HEK293T (cell line): ENCODE data around the gene TBCC.
"Not testable (repeated sequence)": the region's sequence is repeated elsewhere in the genome, so short reads cannot be mapped to it uniquely, and the experiment has no call there.

Experiments used
- CTCF ChIA-PET: fragments of 350-600 bp; formaldehyde crosslinking; extraction: SDS; loops from one replicate; lab custom pipeline; 2021; ENCODE audit warnings: antibody characterized with exemption, inconsistent platforms; lab: Yijun Ruan, JAX
- POLR2A ChIA-PET: fragments of 350-600 bp; formaldehyde crosslinking; extraction: SDS; loops from one replicate; lab custom pipeline; 2020; ENCODE audit warnings: antibody characterized with exemption, inconsistent platforms; lab: Yijun Ruan, JAX
- DNase-seq: peaks from one replicate; pipeline ENCODE4 v3.0.0; 2012; ENCODE audit warnings: mixed read lengths; ENCODE audit errors: extremely low spot score
- ARNT ChIP-seq: fragments of 450-650 bp; IDR thresholded peaks from 2 replicates; pipeline ENCODE4 v1.6.1; 2017; ENCODE audit warnings: mild to moderate bottlenecking
- BHLHE40 ChIP-seq: fragments of 450-650 bp; IDR thresholded peaks from 2 replicates; pipeline ENCODE4 v1.6.1; 2016; ENCODE audit warnings: mild to moderate bottlenecking, moderate library complexity, borderline replicate concordance
- CTBP1 ChIP-seq: fragments of 450-650 bp; IDR thresholded peaks from 2 replicates; pipeline ENCODE4 v1.6.1; 2016; ENCODE audit warnings: borderline replicate concordance
- ELF4 ChIP-seq: fragments of 450-650 bp; IDR thresholded peaks from 2 replicates; pipeline ENCODE4 v1.6.1; 2017; ENCODE audit warnings: antibody characterized with exemption
- FOXA1 ChIP-seq: fragments of 450-650 bp; IDR thresholded peaks from 2 replicates; pipeline ENCODE4 v1.6.1; 2016; ENCODE audit warnings: mild to moderate bottlenecking
- FOXK2 ChIP-seq: fragments of 450-650 bp; IDR thresholded peaks from 2 replicates; pipeline ENCODE4 v1.6.1; 2016; ENCODE audit warnings: mild to moderate bottlenecking
- FOXM1 ChIP-seq: fragments of 450-650 bp; IDR thresholded peaks from 2 replicates; pipeline ENCODE4 v1.6.1; 2017; ENCODE audit warnings: mild to moderate bottlenecking, borderline replicate concordance
- HDGF ChIP-seq: fragments of 450-650 bp; IDR thresholded peaks from 2 replicates; pipeline ENCODE4 v1.6.1; 2017; ENCODE audit warnings: antibody characterized with exemption, borderline replicate concordance
- L3MBTL2 ChIP-seq: fragments of 450-650 bp; conservative IDR thresholded peaks from 2 replicates; pipeline ENCODE4 v1.6.1; 2016; ENCODE audit warnings: mild to moderate bottlenecking
- LEF1 ChIP-seq: fragments of 450-650 bp; IDR thresholded peaks from 2 replicates; pipeline ENCODE4 v1.6.1; 2017; ENCODE audit warnings: mild to moderate bottlenecking, borderline replicate concordance
- NFRKB ChIP-seq: fragments of 450-650 bp; IDR thresholded peaks from 2 replicates; pipeline ENCODE4 v1.6.1; 2016; ENCODE audit warnings: mild to moderate bottlenecking, moderate library complexity
- PKNOX1 ChIP-seq: fragments of 450-650 bp; IDR thresholded peaks from 2 replicates; pipeline ENCODE4 v1.6.1; 2016
- SP1 ChIP-seq: fragments of 450-650 bp; IDR thresholded peaks from 2 replicates; pipeline ENCODE4 v1.6.1; 2017
- SUZ12 ChIP-seq: fragments of 450-650 bp; IDR thresholded peaks from 2 replicates; pipeline ENCODE4 v1.6.1; 2016; ENCODE audit warnings: mild to moderate bottlenecking
- TARDBP ChIP-seq: fragments of 450-650 bp; IDR thresholded peaks from 2 replicates; pipeline ENCODE4 v1.6.1; 2016
- ZNF384 ChIP-seq: fragments of 450-650 bp; IDR thresholded peaks from 2 replicates; pipeline ENCODE4 v1.6.1; 2016

Gene TBCC

DNA sequence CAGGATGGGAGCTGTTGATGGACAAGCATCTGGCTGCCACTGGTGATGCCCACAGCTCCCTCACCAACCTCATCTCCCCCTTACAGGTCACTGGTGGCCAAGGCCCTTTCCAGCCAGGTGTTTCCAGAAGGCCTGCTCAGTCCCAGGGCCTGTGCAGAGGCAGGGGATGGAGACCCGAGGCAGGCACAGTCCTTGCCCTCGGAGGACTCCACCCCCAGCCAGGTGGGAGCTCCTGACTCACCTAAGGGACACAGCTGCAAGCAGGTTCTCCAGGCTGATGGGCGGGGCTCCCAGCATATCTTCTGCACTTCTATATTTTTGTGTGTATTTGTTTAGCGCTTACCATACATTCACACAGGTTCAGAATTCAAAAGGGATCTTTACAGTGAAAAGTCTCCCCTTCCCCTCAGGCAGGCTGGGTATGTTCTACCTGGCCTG, 40.9 kb downstream of the TBCC start:
- CTCF ChIA-PET: no interaction called here
- TF ChIP-seq BHLHE40 (no peak), LEF1 (no peak), ARNT (no peak), FOXM1 (no peak), HDGF (no peak), ELF4 (no peak), TARDBP (no peak), PKNOX1 (no peak)
- POLR2A ChIA-PET: interaction anchor here (1.2 kb wide), 1 partner anchor 174 kb away, joined by 4 read pairs; the partner anchor contains the start of gene RPL7L1
- no peak for DNase-seq

GRCh38 chr6:42704251-42704936, 41.5 kb downstream of the TBCC start:
- CTCF ChIA-PET: no interaction called here

DNA sequence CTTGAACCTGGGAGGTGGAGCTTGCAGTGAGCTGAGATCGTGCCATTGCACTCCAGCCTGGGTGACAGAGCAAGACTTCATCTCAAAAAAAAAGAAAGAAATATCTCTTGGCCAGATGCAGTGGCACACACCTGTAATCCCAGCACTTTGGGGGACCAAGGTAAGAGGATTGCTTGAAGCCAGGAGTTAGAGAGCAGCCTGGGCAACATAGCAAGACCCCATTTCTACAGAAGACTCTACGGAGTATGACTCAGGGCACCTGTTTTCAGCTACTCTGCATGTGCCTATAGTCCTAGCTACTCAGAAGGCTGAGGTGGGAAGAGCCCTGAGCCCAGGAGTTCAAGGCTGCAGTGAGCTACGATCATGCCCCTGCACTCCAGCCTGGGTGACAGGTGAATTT, 43.1 kb downstream of the TBCC start:
- CTCF ChIA-PET, DNase-seq: not testable (repeated sequence)
- POLR2A ChIA-PET: interaction anchor here (0.7 kb wide), 1 partner anchor 42 kb away, joined by 3 read pairs; no protein-coding TSS in a partner anchor

More at GRCh38 chr6:42704251-42704936, 41.5 kb downstream of the TBCC start:
- no peak for TF ChIP-seq BHLHE40
- TF ChIP-seq FOXA1: no peak
- TF ChIP-seq SUZ12: no peak
- DNase-seq: peak; percentile 5
- POLR2A ChIA-PET: interaction anchor here (1.2 kb wide), 1 partner anchor 175 kb away, joined by 4 read pairs; the partner anchor contains the start of gene RPL7L1

DNA sequence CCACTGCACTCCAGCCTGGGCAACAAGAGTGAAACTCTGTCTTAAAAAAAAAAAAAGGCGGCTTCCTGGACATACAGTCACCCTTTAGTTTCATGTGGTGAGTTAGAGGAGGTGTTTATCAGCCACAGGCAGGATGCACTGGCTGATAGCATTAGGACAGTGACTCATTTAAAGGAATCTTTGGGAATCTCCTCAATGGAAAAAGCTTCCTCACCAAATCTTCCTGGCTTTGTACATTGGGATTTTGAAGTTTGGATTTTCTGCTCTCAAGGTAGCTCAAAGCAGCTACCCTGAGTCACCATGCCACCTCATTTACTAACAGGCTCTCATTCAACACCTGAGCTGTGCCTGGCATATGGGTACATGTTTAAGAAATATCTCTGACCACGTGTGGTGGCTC, 43.7 kb downstream of the TBCC start:
- ChIA-PET POLR2A (interaction anchor here (0.7 kb wide), 1 partner anchor 42 kb away, joined by 3 read pairs; no protein-coding TSS in a partner anchor), CTCF (no interaction called here)
- TF ChIP-seq SP1 (no peak), BHLHE40 (no peak), ZNF384 (no peak), FOXA1 (no peak)
- no peak for DNase-seq

DNA sequence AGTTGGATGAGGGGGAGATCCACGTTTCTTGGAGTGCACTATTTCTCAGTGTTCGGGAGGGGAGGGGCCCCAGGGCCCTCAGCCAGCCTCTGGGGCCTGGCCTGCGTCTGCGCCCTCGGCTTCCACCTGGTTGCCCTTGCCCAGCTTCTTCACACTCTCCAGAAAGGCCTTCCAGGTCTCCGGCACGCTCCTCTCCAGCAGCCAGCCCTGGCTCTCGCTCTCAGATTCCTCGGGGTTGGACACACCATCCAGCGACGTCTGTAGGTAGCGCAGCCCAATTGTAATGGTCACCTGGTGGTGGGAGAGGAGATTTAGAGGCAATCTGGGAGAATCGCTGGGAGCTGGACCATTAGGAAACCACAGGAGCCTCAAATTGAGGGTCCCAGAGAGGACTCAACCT, 47.7 kb downstream of the TBCC start:
- peak; percentile 5 for DNase-seq
- TF ChIP-seq FOXM1: no peak
- TF ChIP-seq TARDBP: no peak
- TF ChIP-seq ARNT: no peak
- TF ChIP-seq NFRKB: no peak
- no peak for TF ChIP-seq PKNOX1
- TF ChIP-seq BHLHE40: no peak
- no peak for TF ChIP-seq FOXA1
- TF ChIP-seq HDGF: no peak
- TF ChIP-seq L3MBTL2: no peak
- TF ChIP-seq SUZ12: no peak
- no peak for TF ChIP-seq ELF4
- no peak for TF ChIP-seq SP1
- TF ChIP-seq FOXK2: no peak
- TF ChIP-seq LEF1: no peak
- no peak for TF ChIP-seq CTBP1
- TF ChIP-seq ZNF384: no peak
- POLR2A ChIA-PET: interaction anchor here (1.1 kb wide), 1 partner anchor 28 kb away, joined by 3 read pairs; no protein-coding TSS in a partner anchor
- CTCF ChIA-PET: no interaction called here

DNA sequence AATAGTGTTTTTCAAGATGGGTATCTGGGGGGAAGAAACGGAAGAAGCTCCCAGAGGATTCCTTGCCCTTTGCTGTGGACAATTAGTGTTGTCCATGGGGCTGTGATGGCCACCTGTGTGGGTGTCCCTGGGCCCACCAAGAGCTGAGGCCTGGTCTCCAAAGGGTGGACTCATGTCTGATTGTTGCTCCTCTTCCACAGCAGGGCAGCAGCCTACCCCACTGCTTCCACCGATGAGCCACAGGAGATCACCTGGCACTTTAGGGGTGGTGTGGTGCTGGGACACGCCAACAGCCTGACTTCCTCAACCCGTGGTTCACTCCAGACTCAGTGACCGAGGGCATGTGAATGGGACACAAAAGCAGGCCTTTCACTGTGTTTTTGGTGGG, 48.6 kb downstream of the TBCC start:
- no peak for DNase-seq
- CTCF ChIA-PET: interaction anchor here (0.6 kb wide), 1 partner anchor 107 kb away, joined by 3 read pairs; no protein-coding TSS in a partner anchor
- POLR2A ChIA-PET: interaction anchor here (1.1 kb wide), 2 partner anchors 29 to 182 kb away, joined by 3 read pairs; partner anchors contain the start of gene RPL7L1
- TF ChIP-seq NFRKB (no peak), L3MBTL2 (no peak), PKNOX1 (no peak), ARNT (no peak)
